GM18505 (cell line): ENCODE results near the gene MAP1A.

ENCODE experiments used
- ATAC-seq: cut with Tn5 transposase; IDR thresholded peaks from one replicate; pipeline ENCODE4 v1.9.1; 2021; ENCODE audit not compliant: unreplicated experiment
- POLR2A ChIP-seq: IDR thresholded peaks from 4 replicates; pipeline ENCODE4 v1.6.1; 2011; ENCODE audit warnings: borderline replicate concordance; ENCODE audit not compliant: insufficient read depth, insufficient read length; ENCODE audit errors: extremely low read depth

MAP1A gene

DNA sequence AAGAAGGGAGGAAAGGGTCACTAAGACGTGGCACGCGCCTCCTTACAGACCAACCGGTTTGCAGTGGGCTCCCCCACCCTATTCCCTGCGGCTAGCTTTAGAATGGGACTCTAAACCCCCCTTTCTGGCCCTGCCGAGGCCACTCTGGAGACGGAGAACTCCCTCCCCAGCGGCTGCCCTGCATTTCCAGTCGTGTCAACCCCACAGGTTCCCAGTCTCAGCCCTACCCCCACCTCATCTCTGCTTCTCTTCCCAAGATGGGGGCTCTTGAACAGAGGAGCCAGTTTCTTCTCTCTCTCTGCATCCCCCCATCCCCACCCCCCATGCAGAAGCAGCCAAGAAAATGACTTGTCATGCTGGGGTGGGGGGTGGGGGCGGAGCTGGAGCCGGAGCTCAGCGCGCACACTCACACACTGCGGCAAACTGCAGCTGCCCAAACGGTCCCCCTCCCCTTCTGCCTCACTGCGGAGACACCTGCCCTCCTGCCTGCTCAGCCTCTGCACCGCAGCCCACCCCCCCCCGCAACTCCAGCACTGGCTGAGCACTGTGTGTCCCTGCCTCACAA is 871 bp downstream of the MAP1A start:
- no peak for ATAC-seq
- TF ChIP-seq POLR2A = no peak

DNA sequence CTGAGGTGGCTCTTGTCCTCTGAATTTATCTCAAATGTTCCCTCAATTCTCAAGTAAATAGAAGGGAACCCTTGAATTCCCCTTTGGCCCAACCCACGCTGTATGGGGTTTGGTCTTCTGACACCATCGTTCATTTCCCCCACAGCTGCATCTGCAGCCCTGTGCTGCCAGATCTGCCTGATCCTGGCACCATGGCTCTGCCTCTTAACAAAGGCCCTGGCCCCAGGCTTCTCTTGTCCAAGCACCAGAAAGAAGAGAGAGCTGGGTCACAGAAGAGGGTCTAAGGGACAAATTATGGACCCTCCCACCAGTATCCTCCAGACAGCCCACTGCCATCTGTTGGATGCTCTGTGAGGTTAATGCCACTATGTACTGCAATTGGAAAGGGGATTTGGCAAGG is 1.8 kb downstream of the MAP1A start:
- TF ChIP-seq POLR2A = no peak
- ATAC-seq = no peak

DNA sequence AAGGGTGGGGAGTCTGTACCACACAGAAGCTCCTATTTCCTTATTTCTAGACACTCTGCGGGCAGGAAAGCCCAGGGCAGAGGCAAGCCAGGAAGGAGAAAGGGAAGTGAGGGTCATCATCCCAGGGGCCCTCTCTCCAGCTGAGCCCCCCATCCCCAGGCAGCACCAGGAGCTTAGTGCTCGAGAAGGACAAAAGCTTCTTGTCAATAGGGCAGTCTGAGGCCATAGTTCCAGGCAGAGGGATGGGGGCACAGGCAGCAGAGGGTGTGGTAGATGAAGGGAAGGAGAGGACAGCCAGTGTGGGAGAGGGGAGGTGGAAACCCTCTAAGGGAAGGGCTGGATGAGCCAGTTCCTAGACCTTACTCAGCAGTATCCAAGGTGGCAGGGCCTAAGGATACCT is 2.7 kb downstream of the MAP1A start:
- no peak for ATAC-seq

DNA sequence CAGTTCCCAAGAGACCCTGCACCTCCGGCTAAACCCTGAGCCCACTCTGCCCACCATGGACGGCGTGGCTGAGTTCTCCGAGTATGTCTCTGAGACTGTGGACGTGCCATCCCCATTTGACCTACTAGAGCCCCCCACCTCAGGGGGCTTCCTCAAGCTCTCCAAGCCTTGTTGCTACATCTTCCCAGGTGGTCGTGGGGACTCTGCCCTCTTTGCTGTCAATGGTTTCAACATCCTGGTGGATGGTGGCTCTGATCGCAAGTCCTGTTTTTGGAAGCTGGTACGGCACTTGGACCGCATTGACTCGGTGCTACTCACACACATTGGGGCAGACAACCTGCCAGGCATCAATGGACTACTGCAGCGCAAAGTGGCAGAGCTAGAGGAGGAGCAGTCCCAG is 4.0 kb downstream of the MAP1A start:
- no peak for TF ChIP-seq POLR2A

More for the DNA sequence above, 2.7 kb downstream of the MAP1A start:
- no peak for TF ChIP-seq POLR2A

GRCh38 chr15:43522247-43522646 is 4.8 kb downstream of the MAP1A start:
- no peak for ATAC-seq
- TF ChIP-seq POLR2A = no peak

More for the DNA sequence above, 4.0 kb downstream of the MAP1A start:
- no peak for ATAC-seq

GRCh38 chr15:43523646-43524045 is 6.2 kb downstream of the MAP1A start:
- no peak for TF ChIP-seq POLR2A
- ATAC-seq = no peak

- ATAC-seq = no peak
- TF ChIP-seq POLR2A = no peak
Observed at GRCh38 chr15:43524254-43524845, 6.9 kb downstream of the MAP1A start.

- ATAC-seq = no peak
Observed at GRCh38 chr15:43525131-43525530, 7.7 kb downstream of the MAP1A start.

GRCh38 chr15:43526261-43526930 is 9.0 kb downstream of the MAP1A start:
- ATAC-seq = no peak
- no peak for TF ChIP-seq POLR2A

More at GRCh38 chr15:43525131-43525530, 7.7 kb downstream of the MAP1A start:
- TF ChIP-seq POLR2A = no peak

- TF ChIP-seq POLR2A = no peak
- no peak for ATAC-seq
Observed at GRCh38 chr15:43527016-43527801, 9.8 kb downstream of the MAP1A start.

DNA sequence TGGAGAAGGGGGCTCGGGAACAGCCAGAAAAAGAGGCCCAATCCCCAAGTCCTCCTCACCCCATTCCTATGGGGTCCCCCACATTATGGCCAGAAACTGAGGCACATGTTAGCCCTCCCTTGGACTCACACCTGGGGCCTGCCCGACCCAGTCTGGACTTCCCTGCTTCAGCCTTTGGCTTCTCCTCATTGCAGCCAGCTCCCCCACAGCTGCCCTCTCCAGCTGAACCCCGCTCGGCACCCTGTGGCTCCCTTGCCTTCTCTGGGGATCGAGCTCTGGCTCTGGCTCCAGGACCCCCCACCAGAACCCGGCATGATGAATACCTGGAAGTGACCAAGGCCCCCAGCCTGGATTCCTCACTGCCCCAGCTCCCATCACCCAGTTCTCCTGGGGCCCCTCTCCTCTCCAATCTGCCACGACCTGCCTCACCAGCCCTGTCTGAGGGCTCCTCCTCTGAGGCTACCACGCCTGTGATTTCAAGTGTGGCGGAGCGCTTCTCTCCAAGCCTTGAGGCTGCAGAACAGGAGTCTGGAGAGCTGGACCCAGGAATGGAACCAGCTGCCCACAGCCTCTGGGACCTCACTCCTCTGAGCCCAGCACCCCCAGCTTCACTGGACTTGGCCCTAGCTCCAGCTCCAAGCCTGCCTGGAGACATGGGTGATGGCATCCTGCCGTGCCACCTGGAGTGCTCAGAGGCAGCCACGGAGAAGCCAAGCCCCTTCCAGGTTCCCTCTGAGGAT is 10.6 kb downstream of the MAP1A start:
- TF ChIP-seq POLR2A = no peak
- no peak for ATAC-seq

- ATAC-seq = no peak
- no peak for TF ChIP-seq POLR2A
Observed at GRCh38 chr15:43528542-43529007, 11.2 kb downstream of the MAP1A start.

GRCh38 chr15:43529141-43529540 is 11.7 kb downstream of the MAP1A start:
- TF ChIP-seq POLR2A = no peak

More at GRCh38 chr15:43529141-43529540, 11.7 kb downstream of the MAP1A start:
- ATAC-seq = no peak
